GM19099 (cell line): ENCODE measurements around the gene ITFG2.

ENCODE experiments used
- POLR2A ChIP-seq: IDR thresholded peaks from 3 replicates; pipeline ENCODE4 v1.6.1; 2011; ENCODE audit warnings: low read depth; ENCODE audit not compliant: insufficient read length; ENCODE audit errors: extremely low read depth

Gene ITFG2

DNA sequence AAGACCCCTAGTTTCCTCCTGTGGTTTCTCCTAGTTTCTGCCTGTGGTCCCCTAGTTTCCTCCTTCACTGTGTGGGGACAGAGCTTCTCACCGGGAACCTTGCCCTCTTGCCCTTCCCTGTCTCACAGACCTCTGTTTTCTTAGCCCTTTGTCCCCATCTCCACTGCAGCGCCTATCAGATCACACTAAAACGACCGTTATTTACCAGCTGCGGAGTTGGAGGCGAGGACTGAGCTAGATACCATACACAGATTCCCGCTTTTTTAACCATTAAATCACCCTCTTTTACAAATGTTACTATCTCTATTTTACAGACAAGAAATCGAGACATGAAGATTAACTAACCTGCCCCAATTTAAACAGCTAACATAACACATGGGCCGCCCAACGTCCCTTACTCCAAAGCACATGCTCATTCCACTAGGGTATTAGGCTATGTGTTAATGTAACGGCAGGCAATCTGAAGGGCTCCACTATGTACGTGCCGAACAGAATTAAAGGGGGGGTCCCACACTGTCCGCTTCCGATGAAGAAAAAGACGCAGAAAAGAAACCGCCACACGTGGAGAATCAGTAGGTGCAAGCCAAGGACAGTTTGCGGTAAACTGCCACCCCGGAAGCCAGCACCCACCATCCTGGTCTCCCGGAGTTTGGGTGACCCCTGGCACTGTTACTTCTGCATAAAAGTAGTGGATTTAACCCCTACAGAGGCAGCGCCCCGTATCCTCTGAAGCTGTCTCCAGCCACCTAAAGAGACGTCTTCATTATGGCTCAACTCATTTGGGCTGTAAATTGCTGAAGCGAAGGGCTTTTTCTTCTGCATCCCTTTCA, 19.6 kb upstream of the ITFG2 start:
- no peak for TF ChIP-seq POLR2A

DNA sequence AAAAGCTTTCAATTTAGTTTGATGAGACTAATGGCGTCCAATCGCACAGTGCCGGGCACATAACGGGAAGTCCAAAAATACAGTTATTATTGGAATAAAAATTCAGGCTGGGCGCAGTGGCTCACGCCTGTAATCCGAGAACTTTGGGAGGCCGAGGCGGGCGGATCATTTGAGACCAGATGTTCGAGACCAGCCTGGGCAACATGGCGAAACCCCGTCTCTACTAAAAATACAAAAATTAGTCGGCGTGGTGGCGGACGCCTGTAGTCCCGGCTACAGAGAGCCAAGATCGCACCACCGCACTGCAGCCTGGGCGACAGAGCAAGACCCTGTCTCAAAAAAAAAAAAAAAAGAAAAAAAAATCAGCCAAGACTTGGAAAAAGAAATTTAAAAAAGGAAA, 18.9 kb upstream of the ITFG2 start:
- no peak for TF ChIP-seq POLR2A

DNA sequence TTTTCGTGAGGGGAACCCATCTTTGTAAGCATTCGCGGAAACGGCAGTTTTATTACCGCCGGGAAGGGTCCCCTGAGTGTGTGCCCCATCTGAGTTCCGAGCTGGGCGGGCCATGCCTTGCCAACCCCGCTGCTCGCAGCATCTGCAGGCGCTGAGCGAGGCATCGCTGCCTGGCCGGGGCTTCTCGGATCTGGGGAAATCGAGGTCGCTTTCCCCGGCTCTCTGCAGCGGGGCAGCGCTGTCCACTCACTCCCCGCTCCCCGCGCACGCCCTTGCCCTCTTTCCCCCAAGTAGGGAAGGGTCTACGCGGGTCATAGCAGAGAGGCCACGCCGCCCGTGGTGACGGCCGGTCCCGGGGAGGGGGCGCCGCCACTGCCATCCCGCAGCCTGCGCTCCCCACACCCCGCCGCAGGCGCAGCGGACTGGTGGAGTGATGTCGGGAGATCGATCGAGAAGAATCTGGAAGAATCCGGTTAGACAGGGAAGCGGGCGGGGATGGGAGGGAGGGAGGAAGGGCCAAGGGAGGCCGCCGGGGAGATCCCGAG, 18.2 kb upstream of the ITFG2 start:
- no peak for TF ChIP-seq POLR2A

DNA sequence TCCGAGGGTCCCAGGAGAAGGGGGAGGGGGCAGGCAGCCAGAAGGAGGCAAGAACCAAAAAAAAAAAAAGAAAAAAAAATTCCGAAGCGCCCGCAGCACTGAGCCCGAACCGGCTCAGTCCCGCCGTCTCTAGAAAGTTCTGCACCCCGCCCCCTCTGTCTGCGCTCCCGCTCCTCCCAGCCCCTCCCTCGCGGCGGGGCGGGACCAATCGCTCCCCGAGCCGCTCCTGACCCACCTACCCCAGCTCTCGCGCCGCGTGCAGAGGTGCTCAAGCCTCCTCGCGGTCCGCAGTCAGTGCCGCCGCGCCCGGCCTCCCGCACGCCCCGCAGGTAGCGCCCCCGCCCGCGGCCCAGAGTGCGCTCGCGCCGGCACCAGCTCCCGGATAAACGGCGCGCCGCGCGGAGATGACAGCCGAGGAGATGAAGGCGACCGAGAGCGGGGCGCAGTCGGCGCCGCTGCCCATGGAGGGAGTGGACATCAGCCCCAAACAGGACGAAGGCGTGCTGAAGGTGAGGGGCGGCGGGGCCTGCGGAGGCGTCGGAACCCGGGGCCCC, 17.7 kb upstream of the ITFG2 start, which contains the start of gene FKBP4:
FKBP4 (plus strand) TSS at position 235 of the 554 bp plus-strand sequence; CDS start at position 405, 170 bp downstream.
- peak; percentile 64 for TF ChIP-seq POLR2A

DNA sequence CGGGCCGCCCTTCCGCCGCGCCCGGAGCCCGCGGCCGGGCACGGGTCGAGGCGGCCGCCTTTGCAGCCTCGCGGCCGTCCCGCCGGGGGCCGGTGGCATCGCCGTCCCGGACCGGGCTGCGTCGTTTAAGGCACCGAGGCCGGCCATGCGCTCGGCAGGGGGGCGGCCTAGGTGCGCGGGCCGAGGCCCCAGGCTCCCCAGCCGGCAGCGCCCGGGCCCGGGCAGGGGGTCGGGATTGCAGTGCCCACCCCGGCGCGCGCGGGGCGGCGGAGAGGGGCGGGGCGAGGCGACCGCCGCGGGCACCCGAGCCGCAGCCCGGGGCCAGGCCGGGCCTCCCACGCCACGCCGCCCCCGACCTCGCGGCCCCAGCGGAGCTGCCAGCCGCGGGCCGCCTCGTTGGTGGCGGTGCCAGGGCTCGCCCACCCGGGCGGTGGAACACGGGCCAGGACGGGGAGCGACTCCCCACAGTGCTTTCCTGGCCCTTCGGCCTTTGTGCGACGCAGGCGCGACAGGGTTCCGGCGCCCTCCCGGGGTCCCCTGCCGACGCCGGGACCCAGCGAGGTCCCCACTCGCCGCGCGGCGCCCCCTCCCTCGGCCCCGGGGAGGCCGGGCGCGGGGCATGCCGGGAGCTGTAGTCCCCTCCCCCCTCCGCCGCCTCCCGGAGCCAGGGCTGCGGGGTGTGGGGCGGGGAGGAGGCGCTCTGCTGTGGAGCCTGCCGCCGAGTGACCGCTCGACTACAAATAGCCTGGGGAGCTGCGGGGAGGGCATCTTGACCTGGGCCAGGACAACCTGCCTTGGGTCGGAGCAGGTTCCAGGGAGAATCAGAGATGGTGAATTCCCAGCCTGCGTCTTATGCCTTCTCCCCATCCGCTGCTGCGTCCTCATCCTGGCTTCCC, 16.9 kb upstream of the ITFG2 start:
- TF ChIP-seq POLR2A: peak; percentile 44

DNA sequence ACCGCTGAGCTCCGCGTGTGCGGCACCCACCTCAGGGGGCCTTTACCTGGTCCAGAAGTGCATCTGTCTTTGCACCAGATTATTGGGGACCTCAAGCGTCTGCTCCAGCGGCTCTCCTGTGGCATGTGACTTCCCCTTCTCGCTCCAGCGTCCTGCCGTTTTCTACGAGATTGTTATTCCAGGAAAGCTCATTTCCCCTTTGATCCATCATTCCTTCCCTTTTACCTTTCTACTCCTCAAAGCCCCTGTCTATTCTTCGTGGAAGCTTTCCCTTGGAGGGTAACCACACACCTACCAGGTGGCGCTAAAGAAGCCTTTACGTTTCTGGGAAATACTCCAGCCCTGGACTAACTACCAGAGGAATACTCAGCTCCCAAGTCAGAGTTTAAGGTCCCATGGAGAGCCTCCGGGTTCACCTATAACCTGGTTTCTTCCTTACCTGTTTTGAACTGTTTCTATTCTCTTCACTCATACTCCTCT, 16.2 kb upstream of the ITFG2 start:
- no peak for TF ChIP-seq POLR2A

DNA sequence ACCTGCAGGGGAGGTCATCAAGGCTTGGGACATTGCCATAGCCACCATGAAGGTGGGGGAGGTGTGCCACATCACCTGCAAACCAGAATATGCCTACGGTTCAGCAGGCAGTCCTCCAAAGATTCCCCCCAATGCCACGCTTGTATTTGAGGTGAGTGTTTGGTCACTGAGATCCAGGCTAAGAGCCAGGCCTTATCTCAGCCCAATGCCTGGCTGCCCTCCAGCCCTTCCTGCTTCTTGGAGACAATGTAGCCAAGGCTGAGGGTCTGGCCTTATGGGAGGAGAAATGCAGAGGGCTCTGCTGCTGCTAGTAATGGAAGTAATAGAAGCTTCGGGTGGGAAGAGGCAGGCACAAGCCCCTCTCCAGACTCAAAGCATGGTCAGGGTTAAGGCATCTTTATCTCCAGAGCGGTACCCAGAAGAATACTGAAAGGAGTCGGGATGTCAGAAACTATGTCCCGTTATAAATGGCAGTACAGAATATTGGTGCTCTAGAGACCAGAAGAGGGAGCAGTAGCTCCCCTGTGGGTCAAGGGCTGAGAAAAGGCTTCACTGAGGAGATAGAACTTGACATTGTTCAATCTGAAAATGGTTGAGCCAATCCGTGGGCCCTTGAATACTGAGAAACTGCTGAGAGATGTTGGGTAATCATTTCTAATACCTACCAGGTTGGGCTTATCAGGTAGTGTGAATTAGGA, 14.6 kb upstream of the ITFG2 start:
- no peak for TF ChIP-seq POLR2A

DNA sequence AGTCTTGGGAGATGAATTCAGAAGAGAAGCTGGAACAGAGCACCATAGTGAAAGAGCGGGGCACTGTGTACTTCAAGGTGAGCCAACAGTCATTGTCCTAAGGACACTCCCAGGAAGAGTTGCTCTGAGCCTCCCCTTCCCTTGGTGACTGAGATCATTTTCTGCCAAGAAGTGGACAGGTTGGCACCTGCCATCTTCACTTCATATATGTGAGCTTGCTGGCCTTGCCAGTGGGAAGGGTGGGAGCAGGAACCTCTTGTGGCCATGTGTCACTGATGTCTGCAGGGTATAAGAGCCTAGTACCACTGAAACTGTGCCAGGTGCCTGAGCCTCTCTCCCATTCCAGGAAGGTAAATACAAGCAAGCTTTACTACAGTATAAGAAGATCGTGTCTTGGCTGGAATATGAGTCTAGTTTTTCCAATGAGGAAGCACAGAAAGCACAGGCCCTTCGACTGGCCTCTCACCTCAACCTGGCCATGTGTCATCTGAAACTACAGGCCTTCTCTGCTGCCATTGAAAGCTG, 12.4 kb upstream of the ITFG2 start:
- no peak for TF ChIP-seq POLR2A

DNA sequence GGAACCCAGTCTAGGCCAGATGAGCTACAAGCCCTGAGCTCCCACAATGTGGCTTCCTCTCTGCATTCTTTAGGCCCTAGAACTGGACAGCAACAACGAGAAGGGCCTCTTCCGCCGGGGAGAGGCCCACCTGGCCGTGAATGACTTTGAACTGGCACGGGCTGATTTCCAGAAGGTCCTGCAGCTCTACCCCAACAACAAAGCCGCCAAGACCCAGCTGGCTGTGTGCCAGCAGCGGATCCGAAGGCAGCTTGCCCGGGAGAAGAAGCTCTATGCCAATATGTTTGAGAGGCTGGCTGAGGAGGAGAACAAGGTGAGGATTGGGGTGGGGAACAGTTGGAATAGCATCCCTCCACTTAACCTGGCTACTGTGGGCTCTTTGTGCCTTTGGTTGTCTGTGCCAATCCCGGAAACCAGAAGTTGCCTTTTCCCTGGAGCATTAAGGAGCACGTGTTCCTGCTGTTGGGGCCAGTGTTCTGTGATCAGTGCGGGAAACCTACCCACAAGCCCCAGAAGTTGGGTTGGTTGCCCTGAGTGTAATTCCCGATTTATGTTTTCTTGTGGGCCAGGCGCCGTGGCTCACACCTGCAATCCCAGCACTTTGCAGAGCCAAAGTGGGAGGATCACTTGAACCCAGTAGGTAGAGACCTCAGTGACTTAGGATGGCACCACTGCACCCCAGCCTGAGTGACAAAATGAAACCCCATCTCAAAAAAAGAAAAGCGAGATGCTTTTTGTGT, 11.3 kb upstream of the ITFG2 start:
- no peak for TF ChIP-seq POLR2A

DNA sequence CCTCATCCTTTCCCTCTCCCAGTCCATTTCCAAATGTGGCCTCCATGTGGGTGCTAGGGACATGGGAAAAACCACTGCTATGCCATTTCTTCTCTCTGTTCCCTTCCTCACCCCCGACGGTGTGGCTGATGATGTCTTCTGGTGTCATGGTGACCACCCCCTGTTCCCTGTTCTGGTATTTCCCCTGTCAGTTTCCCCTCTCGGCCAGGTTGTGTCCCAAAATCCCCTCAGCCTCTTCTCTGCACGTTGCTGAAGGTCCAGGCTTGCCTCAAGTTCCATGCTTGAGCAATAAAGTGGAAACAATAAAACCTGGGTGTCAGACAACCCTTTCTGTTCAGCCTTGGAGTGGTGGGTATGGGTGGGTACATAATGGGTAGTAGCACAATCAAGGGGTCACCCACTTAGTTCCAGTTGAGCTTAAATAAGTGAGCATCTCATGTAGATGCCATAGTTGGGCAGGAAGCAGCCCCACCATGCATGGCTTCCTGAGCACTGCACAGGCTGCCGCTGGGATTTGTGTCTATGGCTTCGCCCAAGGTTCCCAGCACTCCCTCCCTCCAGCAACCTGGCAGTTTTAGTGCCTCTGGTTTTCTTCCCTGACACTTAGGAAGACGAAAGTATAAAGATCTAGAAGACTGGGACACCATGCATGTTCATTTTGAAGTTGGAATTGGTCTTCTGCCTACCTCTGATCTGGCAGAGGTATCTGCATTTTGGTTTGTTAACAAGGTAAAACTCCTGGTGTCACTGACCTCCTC, 8.7 kb upstream of the ITFG2 start:
- no peak for TF ChIP-seq POLR2A

DNA sequence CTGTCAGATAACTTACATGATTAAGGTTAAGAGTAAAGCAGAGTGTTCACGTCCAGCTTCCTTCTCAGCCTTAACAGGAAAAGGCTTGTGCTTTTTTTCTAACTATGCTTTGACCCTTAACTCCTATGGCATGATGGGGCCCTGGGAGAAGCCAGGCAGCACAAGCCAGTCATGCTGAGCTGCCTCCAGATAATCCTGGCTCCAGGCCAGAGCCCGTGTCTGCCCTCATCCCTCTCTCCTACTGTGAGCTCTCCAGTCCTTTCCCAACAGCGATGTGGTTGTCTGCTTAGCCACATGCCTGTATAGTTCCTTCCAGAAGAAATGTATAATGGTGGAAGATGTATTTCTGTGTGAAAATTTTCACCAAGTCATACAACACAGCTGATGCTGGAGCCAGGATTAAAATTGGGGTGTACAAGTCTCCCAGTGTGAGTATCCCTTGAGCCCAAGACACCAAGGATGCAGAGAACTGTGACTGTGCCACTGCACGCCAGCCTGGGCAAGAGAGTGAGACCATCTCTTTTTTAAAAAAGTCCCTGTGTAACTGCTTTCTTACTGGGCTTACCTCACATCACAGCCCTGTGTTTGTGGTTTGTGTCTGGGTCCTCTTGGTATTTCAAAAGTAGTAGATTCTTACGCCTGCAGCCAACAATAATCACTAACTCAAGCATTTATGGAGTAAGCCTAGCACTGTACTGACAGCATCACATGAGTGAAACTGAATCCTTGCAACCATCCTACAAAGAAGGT, 7.9 kb upstream of the ITFG2 start:
- no peak for TF ChIP-seq POLR2A

DNA sequence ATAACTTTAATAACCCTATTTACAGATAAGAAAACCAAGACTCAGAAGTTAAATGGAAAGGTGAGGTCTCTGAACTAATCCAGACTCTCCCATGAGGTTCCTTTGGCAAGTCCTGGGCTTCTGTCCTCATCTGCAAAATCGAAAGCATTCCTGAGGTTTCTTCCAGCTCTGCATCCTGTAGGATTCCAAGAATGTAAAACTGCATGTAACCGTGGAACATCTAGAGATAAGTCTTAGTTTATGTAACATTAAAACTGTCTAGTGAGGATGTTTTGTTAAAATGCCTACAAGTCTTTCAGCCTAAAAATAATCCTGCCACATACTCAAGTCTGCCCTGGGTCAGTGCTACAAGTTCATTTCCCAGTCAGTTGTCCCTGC, 7.3 kb upstream of the ITFG2 start:
- TF ChIP-seq POLR2A: no peak
